ENCODE data around the gene AATF. TPM values are rescaled to one million over a fixed set of nuclear protein-coding genes. Genes with fewer than 3 reads are reported as not detected.

Gene AATF
- polyA plus RNA-seq, 3 donors = 24.3 to 57.9 (median 41.1) TPM

DNA sequence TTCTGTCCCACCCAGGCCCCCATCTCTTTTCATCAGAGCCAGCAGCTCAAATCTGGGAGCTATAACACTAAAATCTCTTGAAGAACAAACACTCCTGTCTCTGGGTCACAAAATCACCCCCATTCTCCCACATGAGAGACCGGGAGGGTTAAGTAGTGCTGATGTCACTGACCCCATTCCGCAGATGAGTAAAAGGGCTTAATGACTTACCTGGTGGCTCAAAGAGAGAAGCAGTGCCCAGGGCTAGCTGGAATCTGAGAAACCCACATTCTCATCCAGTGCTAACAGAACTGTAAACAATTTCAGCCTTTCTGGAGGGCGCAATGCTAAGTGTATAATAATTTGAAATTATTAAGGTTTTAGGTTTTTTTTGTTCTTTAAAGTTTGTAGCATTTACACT, 37.8 kb upstream of the AATF start:
- Mint-ChIP-seq H3K4me3 (peak overlapping the region in 1 of 2 donors; percentile 37), H3K4me1 (no peaks in the 10 kb centered on the region), H3K9me3 (no peaks in the 10 kb centered on the region), H3K27me3 (ENCODE audit: low read depth in 3 of 3) (peaks cover 17 to 35% (median 33%) of the 10 kb centered on the region in 3 donors), H3K27ac (no peak overlapping the region), H3K36me3 (no peaks in the 10 kb centered on the region)
- H3K27me3 ChIP-seq (ENCODE audit: control insufficient read depth in 2 of 2, insufficient read depth in 2 of 2, low read length in 2 of 2) = peaks cover 0 to 2% of the 10 kb centered on the region in 2 donors
- H3K4me2 ChIP-seq (replicated peaks; ENCODE audit: extremely low read depth, low read length, poor library complexity, severe bottlenecking) = no peak overlapping the region
- no peaks in the 10 kb centered on the region for H4K20me1 ChIP-seq (ENCODE audit: insufficient read depth, low read length)
- intact Hi-C loops (cut with micrococcal nuclease) = no loop called here
- no peak overlapping the region for H3K9ac ChIP-seq (ENCODE audit: insufficient read depth, low read length, poor library complexity, severe bottlenecking)
- WGBS (ENCODE audit: insufficient coverage) = no CpG with 5 or more reads among the region's 3 CpGs
- no peaks in the 10 kb centered on the region for H3K4me1 ChIP-seq (ENCODE audit: control insufficient read depth in 1 of 2, insufficient read depth in 2 of 2, low read length in 2 of 2)
- H3K79me2 ChIP-seq (ENCODE audit: insufficient read depth, low read length) = no peaks in the 10 kb centered on the region
- no peaks in the 10 kb centered on the region for H3K36me3 ChIP-seq (replicated peaks in 1 of 2; ENCODE audit: control insufficient read depth in 1 of 2, insufficient read depth in 2 of 2, low read length in 2 of 2)
- H2AFZ ChIP-seq (ENCODE audit: insufficient read depth, low read depth, low read length, poor library complexity, severe bottlenecking) = no peak overlapping the region
- TF ChIP-seq, protein P1, sequence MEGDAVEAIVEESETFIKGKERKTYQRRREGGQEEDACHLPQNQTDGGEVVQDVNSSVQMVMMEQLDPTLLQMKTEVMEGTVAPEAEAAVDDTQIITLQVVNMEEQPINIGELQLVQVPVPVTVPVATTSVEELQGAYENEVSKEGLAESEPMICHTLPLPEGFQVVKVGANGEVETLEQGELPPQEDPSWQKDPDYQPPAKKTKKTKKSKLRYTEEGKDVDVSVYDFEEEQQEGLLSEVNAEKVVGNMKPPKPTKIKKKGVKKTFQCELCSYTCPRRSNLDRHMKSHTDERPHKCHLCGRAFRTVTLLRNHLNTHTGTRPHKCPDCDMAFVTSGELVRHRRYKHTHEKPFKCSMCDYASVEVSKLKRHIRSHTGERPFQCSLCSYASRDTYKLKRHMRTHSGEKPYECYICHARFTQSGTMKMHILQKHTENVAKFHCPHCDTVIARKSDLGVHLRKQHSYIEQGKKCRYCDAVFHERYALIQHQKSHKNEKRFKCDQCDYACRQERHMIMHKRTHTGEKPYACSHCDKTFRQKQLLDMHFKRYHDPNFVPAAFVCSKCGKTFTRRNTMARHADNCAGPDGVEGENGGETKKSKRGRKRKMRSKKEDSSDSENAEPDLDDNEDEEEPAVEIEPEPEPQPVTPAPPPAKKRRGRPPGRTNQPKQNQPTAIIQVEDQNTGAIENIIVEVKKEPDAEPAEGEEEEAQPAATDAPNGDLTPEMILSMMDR (IDR thresholded peaks at IDR 0.05) = no peak
- no peak for DNase-seq
- no peaks in the 10 kb centered on the region for H3K9me3 ChIP-seq (replicated peaks in 1 of 2; ENCODE audit: control insufficient read depth in 1 of 2, insufficient read depth in 1 of 2, low read length in 2 of 2)
- no peak overlapping the region for H3K27ac ChIP-seq (ENCODE audit: low read depth in 1 of 2, low read length in 2 of 2)
- H3K4me3 ChIP-seq (replicated peaks in 1 of 3; ENCODE audit: low read depth in 2 of 3, low read length in 3 of 3) = no peak overlapping the region

DNA sequence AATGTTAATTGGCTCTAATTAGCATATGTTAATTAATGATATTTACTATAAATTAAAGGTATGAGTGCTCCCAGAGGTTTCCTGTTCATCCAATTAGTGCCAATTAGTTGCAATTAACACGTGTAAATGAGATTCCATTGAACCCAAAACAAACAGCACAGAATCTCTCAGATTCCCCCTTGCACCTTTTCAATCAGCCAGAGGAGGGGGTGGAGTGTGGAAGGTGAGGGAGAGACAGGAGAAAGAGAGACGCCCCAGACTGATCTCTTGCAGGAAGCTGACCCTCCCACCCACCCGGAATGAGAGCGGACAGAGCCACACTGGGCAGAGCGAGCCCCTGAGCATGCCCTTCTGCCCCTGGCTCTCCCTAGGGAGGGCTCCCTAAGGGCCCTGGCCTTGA, 35.6 kb upstream of the AATF start:
- peaks cover 17 to 31% (median 27%) of the 10 kb centered on the region in 3 donors for H3K27me3 Mint-ChIP-seq (ENCODE audit: low read depth in 3 of 3)
- no peaks in the 10 kb centered on the region for H4K20me1 ChIP-seq (ENCODE audit: insufficient read depth, low read length)
- no peaks in the 10 kb centered on the region for H3K4me1 ChIP-seq (ENCODE audit: control insufficient read depth in 1 of 2, insufficient read depth in 2 of 2, low read length in 2 of 2)
- no peaks in the 10 kb centered on the region for H3K4me1 Mint-ChIP-seq
- no peak overlapping the region for H2AFZ ChIP-seq (ENCODE audit: insufficient read depth, low read depth, low read length, poor library complexity, severe bottlenecking)
- no peak overlapping the region for H3K27ac Mint-ChIP-seq
- intact Hi-C loops (cut with micrococcal nuclease) = no loop called here
- WGBS (ENCODE audit: insufficient coverage) = 100% methylated on average over 1 of the region's 5 CpGs
- TF ChIP-seq, protein P1 (IDR thresholded peaks at IDR 0.05) = no peak
- H3K9me3 Mint-ChIP-seq = no peaks in the 10 kb centered on the region
- H3K9me3 ChIP-seq (replicated peaks in 1 of 2; ENCODE audit: control insufficient read depth in 1 of 2, insufficient read depth in 1 of 2, low read length in 2 of 2) = no peaks in the 10 kb centered on the region
- H3K4me2 ChIP-seq (replicated peaks; ENCODE audit: extremely low read depth, low read length, poor library complexity, severe bottlenecking) = no peak overlapping the region
- no peak overlapping the region for H3K27ac ChIP-seq (ENCODE audit: low read depth in 1 of 2, low read length in 2 of 2)
- no peak overlapping the region for H3K4me3 ChIP-seq (replicated peaks in 1 of 3; ENCODE audit: low read depth in 2 of 3, low read length in 3 of 3)
- no peaks in the 10 kb centered on the region for H3K79me2 ChIP-seq (ENCODE audit: insufficient read depth, low read length)
- H3K27me3 ChIP-seq (ENCODE audit: control insufficient read depth in 2 of 2, insufficient read depth in 2 of 2, low read length in 2 of 2) = peaks cover 0 to 6% of the 10 kb centered on the region in 2 donors
- no peak overlapping the region for H3K9ac ChIP-seq (ENCODE audit: insufficient read depth, low read length, poor library complexity, severe bottlenecking)
- H3K4me3 Mint-ChIP-seq = no peak overlapping the region
- DNase-seq = no peak
- H3K36me3 Mint-ChIP-seq = no peaks in the 10 kb centered on the region
- H3K36me3 ChIP-seq (replicated peaks in 1 of 2; ENCODE audit: control insufficient read depth in 1 of 2, insufficient read depth in 2 of 2, low read length in 2 of 2) = no peaks in the 10 kb centered on the region
